Measurements from ENCODE around the gene OTUD7B.
"Not testable (repeated sequence)": the region's sequence is repeated elsewhere in the genome, so short reads cannot be mapped to it uniquely, and the experiment has no call there.

Gene OTUD7B

DNA sequence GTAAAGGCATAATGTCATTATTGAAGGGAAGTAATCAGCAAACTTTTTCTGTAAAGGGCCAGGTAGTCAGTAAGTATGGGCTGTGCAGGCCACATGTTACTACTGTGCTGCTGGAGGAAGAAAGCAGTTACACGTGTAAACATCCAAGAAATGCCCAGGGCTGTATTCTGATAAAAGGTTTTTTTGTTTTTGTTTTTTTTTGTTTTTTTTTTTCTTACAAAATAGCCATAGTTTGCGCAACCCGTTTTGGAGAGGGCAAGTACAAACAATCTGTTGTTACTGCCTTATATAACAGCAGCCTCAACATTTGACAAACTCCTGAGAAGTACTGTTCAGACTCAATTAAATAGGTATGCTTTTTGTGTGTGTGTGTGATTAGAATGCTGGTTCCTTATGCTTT lies 47.2 kb downstream of the OTUD7B start:
- no peak overlapping the region for H3K9ac ChIP-seq (ENCODE audit: low read length)
- H3K27me3 ChIP-seq (replicated peaks; ENCODE audit: insufficient read depth, low read length): no peaks in the 10 kb centered on the region
- H3K4me2 ChIP-seq (ENCODE audit: low read depth, low read length): no peak overlapping the region
- no peaks in the 10 kb centered on the region for H3K9me3 ChIP-seq (replicated peaks; ENCODE audit: insufficient read depth, low read length)
- no peak overlapping the region for H3K4me3 ChIP-seq (ENCODE audit: low read length)
- H2AFZ ChIP-seq (ENCODE audit: low read length): no peak overlapping the region
- TF ChIP-seq EZH2phosphoT487 (IDR thresholded peaks at IDR 0.05; ENCODE audit: low read length) (no peak), EZH2 (optimal IDR thresholded peaks at IDR 0.05; ENCODE audit: low read depth, low read length) (no peak)
- TF ChIP-seq, protein P1, sequence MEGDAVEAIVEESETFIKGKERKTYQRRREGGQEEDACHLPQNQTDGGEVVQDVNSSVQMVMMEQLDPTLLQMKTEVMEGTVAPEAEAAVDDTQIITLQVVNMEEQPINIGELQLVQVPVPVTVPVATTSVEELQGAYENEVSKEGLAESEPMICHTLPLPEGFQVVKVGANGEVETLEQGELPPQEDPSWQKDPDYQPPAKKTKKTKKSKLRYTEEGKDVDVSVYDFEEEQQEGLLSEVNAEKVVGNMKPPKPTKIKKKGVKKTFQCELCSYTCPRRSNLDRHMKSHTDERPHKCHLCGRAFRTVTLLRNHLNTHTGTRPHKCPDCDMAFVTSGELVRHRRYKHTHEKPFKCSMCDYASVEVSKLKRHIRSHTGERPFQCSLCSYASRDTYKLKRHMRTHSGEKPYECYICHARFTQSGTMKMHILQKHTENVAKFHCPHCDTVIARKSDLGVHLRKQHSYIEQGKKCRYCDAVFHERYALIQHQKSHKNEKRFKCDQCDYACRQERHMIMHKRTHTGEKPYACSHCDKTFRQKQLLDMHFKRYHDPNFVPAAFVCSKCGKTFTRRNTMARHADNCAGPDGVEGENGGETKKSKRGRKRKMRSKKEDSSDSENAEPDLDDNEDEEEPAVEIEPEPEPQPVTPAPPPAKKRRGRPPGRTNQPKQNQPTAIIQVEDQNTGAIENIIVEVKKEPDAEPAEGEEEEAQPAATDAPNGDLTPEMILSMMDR (IDR thresholded peaks at IDR 0.05; ENCODE audit: low read length): no peak
- peaks cover 8% of the 10 kb centered on the region; the same call in 1 of the 2 replicates for H3K4me1 ChIP-seq (ENCODE audit: low read length)
- H3K27ac ChIP-seq (ENCODE audit: low read length): no peak overlapping the region
- DNase-seq: no peak
- no peaks in the 10 kb centered on the region for H4K20me1 ChIP-seq (ENCODE audit: insufficient read depth, low read length)
- H3K79me2 ChIP-seq (ENCODE audit: low read length): no peaks in the 10 kb centered on the region
- H3K9me2 ChIP-seq (replicated peaks; ENCODE audit: insufficient read depth, low read length): no peaks in the 10 kb centered on the region
- 0 out of 2 replicates have a peak, but pooled peaks cover 4% of the 10 kb centered on the region for H3K36me3 ChIP-seq (replicated peaks; ENCODE audit: insufficient read depth, low read length)
- H3F3A ChIP-seq (ENCODE audit: insufficient read depth, low read length): peaks cover 8% of the 10 kb centered on the region; the same call in 1 of the 2 replicates

DNA sequence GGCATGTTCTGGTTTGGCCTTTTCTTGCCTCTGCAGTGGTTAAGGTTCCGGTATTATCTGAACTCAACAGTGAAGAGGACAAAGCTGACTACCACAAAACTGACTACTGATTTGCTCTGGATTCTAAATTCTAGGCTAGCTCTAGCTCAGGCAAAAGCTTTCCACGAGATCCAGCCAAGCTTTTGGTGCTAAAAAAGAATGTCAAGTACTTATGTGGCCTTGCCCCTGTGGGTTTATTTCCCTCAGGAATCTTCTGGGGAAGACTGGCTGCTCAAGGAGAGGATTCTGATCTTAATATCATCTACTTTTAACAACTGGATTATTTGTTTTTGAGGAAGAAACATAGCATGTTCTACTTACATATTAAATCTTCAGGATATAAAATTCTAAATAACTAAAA lies 47.8 kb downstream of the OTUD7B start:
- 0 out of 2 replicates have a peak, but pooled peaks cover 4% of the 10 kb centered on the region for H3K36me3 ChIP-seq (replicated peaks; ENCODE audit: insufficient read depth, low read length)

DNA sequence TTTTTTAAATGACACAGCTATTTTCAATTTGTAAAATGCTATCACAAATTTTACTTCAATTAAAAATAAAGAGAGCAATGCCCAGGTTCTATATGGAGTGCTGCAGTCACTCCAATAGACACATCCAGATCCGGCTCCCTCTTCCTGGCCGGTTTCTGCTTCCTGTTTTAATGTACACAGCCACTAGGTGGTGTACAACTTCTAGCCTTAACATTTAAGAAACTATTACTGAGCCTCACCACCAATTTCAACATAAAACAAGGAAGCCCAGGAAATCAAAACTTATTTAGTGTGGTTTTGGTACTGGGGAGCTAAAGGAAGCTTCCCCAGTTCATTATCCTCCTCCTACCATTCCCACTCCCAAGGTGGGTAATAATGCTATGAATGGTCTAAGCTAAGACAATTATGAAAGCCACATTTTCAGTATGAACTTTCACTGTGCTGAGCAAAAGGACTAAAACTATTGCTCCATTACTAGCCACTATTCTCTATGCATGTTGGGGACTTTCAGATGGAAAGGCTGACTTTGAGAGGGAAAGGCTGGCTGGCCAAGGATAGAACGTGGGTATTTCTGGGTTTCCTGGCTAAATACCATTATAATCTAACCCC lies 48.4 kb downstream of the OTUD7B start:
- no peaks in the 10 kb centered on the region for H3K27me3 ChIP-seq (replicated peaks; ENCODE audit: insufficient read depth, low read length)
- no peak overlapping the region; the same call in 1 of the 2 replicates for H3K27ac ChIP-seq (ENCODE audit: low read length)
- no peaks in the 10 kb centered on the region for H4K20me1 ChIP-seq (ENCODE audit: insufficient read depth, low read length)
- H3K36me3 ChIP-seq (replicated peaks; ENCODE audit: insufficient read depth, low read length): 0 out of 2 replicates have a peak, but pooled peaks cover 4% of the 10 kb centered on the region
- H3K9ac ChIP-seq (ENCODE audit: low read length): no peak overlapping the region
- H3K9me3 ChIP-seq (replicated peaks; ENCODE audit: insufficient read depth, low read length): no peaks in the 10 kb centered on the region
- H2AFZ ChIP-seq (ENCODE audit: low read length): no peak overlapping the region
- DNase-seq: peak; percentile 76
- H3K79me2 ChIP-seq (ENCODE audit: low read length): no peaks in the 10 kb centered on the region
- no peak for TF ChIP-seq EZH2phosphoT487 (IDR thresholded peaks at IDR 0.05; ENCODE audit: low read length)
- TF ChIP-seq, protein P1 (IDR thresholded peaks at IDR 0.05; ENCODE audit: low read length): peak; percentile 93
- H3K4me1 ChIP-seq (ENCODE audit: low read length): peaks cover 8% of the 10 kb centered on the region; the same call in 1 of the 2 replicates
- no peak overlapping the region for H3K4me3 ChIP-seq (ENCODE audit: low read length)
- no peak overlapping the region for H3K4me2 ChIP-seq (ENCODE audit: low read depth, low read length)
- H3K9me2 ChIP-seq (replicated peaks; ENCODE audit: insufficient read depth, low read length): no peaks in the 10 kb centered on the region
- peaks cover 8% of the 10 kb centered on the region; the same call in 1 of the 2 replicates for H3F3A ChIP-seq (ENCODE audit: insufficient read depth, low read length)

More for the DNA sequence above, 47.8 kb downstream of the OTUD7B start:
- Histone ChIP-seq H3K9ac (ENCODE audit: low read length) (no peak overlapping the region), H3K27me3 (replicated peaks; ENCODE audit: insufficient read depth, low read length) (no peaks in the 10 kb centered on the region), H3F3A (ENCODE audit: insufficient read depth, low read length) (peaks cover 8% of the 10 kb centered on the region; the same call in 1 of the 2 replicates), H3K4me2 (ENCODE audit: low read depth, low read length) (no peak overlapping the region), H3K4me3 (ENCODE audit: low read length) (no peak overlapping the region), H3K9me2 (replicated peaks; ENCODE audit: insufficient read depth, low read length) (no peaks in the 10 kb centered on the region), H2AFZ (ENCODE audit: low read length) (no peak overlapping the region), H3K27ac (ENCODE audit: low read length) (no peak overlapping the region; the same call in 1 of the 2 replicates), H3K9me3 (replicated peaks; ENCODE audit: insufficient read depth, low read length) (no peaks in the 10 kb centered on the region), H3K79me2 (ENCODE audit: low read length) (no peaks in the 10 kb centered on the region), H3K4me1 (ENCODE audit: low read length) (peaks cover 8% of the 10 kb centered on the region; the same call in 1 of the 2 replicates), H4K20me1 (ENCODE audit: insufficient read depth, low read length) (no peaks in the 10 kb centered on the region)
- TF ChIP-seq EZH2 (optimal IDR thresholded peaks at IDR 0.05; ENCODE audit: low read depth, low read length) (no peak), EZH2phosphoT487 (IDR thresholded peaks at IDR 0.05; ENCODE audit: low read length) (no peak)
- TF ChIP-seq, protein P1 (IDR thresholded peaks at IDR 0.05; ENCODE audit: low read length): no peak
- DNase-seq: no peak

DNA sequence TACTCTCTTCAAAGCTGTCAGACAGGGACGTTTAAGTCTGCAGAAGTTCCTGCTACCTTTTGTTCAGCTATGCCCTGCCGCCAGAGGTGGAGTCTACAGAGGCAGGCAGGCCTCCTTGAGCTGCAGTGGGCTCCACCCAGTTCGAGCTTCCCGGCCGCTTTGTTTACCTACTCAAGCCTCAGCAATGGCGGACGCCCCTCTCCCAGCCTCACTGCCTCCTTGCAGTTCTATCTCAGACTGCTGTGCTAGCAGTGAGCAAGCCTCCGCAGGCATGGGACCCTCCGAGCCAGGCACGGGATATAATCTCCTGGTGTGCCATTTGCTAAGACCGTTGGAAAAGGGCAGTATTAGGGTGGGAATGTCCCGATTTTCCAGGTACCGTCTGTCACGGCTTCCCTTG lies 53.0 kb downstream of the OTUD7B start:
- not testable (repeated sequence) for H3K9me3 ChIP-seq (replicated peaks; ENCODE audit: insufficient read depth, low read length); DNase-seq; H3K4me1 ChIP-seq (ENCODE audit: low read length); H3K4me3 ChIP-seq (ENCODE audit: low read length); H3K79me2 ChIP-seq (ENCODE audit: low read length); H3K27me3 ChIP-seq (replicated peaks; ENCODE audit: insufficient read depth, low read length); H3K9ac ChIP-seq (ENCODE audit: low read length); H3F3A ChIP-seq (ENCODE audit: insufficient read depth, low read length); H2AFZ ChIP-seq (ENCODE audit: low read length); H3K4me2 ChIP-seq (ENCODE audit: low read depth, low read length); H4K20me1 ChIP-seq (ENCODE audit: insufficient read depth, low read length); H3K36me3 ChIP-seq (replicated peaks; ENCODE audit: insufficient read depth, low read length); H3K9me2 ChIP-seq (replicated peaks; ENCODE audit: insufficient read depth, low read length); H3K27ac ChIP-seq (ENCODE audit: low read length)
